GM18520 (cell line): ENCODE results near the gene CDKL5.

Experiments
- ATAC-seq: cut with Tn5 transposase; IDR thresholded peaks from one replicate; pipeline ENCODE4 v1.9.1; 2021; ENCODE audit not compliant: unreplicated experiment

The CDKL5 gene

GRCh38 chrX:18682979-18683387 is 257.6 kb downstream of the CDKL5 start:
- ATAC-seq: no peak

- no peak for ATAC-seq
Observed at GRCh38 chrX:18687856-18688495, 262.6 kb downstream of the CDKL5 start.

- ATAC-seq: no peak
Observed at GRCh38 chrX:18691431-18691830, 266.0 kb downstream of the CDKL5 start.

- ATAC-seq: no peak
Observed at GRCh38 chrX:18692541-18692940, 267.1 kb downstream of the CDKL5 start.

- no peak for ATAC-seq
Observed at GRCh38 chrX:18696653-18697052, 271.2 kb downstream of the CDKL5 start.

GRCh38 chrX:18698737-18699650 is 273.6 kb downstream of the CDKL5 start:
- no peak for ATAC-seq

- ATAC-seq: no peak
Observed at GRCh38 chrX:18701621-18702361, 276.4 kb downstream of the CDKL5 start.

- ATAC-seq: no peak
Observed at GRCh38 chrX:18702362-18703195, 277.2 kb downstream of the CDKL5 start.
